WTC11 (cell line): ENCODE data around the gene RAPSN.

Experiments used
- FOXP1 ChIP-seq: sonication (generic); formaldehyde crosslinking; IDR thresholded peaks from 2 replicates; pipeline ENCODE4 v1.8.0; 2022; ENCODE audit warnings: missing genetic modification reagents, mild to moderate bottlenecking, moderate library complexity, borderline replicate concordance
- JAZF1 ChIP-seq: fragments of 250-450 bp; sonication (Bioruptor Pico); IDR thresholded peaks from 2 replicates; pipeline ENCODE4 v1.9.0; 2021; ENCODE audit warnings: moderate library complexity, mild to moderate bottlenecking, inconsistent platforms
- JUN ChIP-seq: sonication (generic); formaldehyde crosslinking; IDR thresholded peaks from 2 replicates; pipeline ENCODE4 v1.8.0; 2023; ENCODE audit warnings: mild to moderate bottlenecking, missing genetic modification reagents
- SP1 ChIP-seq: sonication (generic); formaldehyde crosslinking; conservative IDR thresholded peaks from 2 replicates; pipeline ENCODE4 v1.8.1; 2022; ENCODE audit warnings: missing genetic modification reagents
- TCF7 ChIP-seq: sonication (generic); formaldehyde crosslinking; IDR thresholded peaks from 2 replicates; pipeline ENCODE4 v1.8.0; 2022; ENCODE audit warnings: mild to moderate bottlenecking, low read depth, missing genetic modification reagents, moderate library complexity
- TEAD4 ChIP-seq: sonication (generic); formaldehyde crosslinking; IDR thresholded peaks from 2 replicates; pipeline ENCODE4 v1.8.0; 2022; ENCODE audit warnings: mild to moderate bottlenecking, missing genetic modification reagents
- TF ChIP-seq, protein P1 (sequence below): fragments of 200-600 bp; IDR thresholded peaks from 2 replicates; pipeline ENCODE4 v1.8.0; 2022; ENCODE audit warnings: antibody characterized with exemption
- TF ChIP-seq, protein P2 (sequence below): sonication (generic); formaldehyde crosslinking; conservative IDR thresholded peaks from 2 replicates; pipeline ENCODE4 v1.8.1; 2022; ENCODE audit warnings: mild to moderate bottlenecking, missing genetic modification reagents
- TF ChIP-seq, protein P3 (sequence below): sonication (generic); formaldehyde crosslinking; IDR thresholded peaks from 2 replicates; pipeline ENCODE4 v1.8.0; 2022; ENCODE audit warnings: mild to moderate bottlenecking, missing genetic modification reagents

DNA sequence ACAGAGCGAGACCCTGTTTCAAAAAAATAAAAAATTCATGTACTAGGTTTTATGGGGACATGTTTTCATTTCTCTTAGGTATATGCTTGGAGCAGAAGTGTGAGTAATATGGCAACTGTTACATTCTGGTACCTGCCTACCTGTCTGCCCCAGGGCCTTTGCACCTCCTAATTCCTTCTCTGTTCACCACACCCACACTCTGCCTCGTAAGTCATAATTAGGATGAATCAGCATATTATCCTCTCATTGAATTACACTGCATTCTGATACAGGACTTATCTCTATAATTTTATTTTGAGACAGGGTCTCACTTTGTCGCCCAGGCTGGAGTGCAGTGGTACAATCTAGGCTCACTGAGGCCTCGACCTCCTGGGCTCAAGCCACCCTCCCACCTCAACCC, 3.1 kb upstream of the RAPSN start:
- TF ChIP-seq JAZF1 (CRISPR knock-in tag) = no peak
- no peak for TF ChIP-seq JUN (CRISPR knock-in tag)
- no peak for TF ChIP-seq TEAD4
- TF ChIP-seq, protein P1, sequence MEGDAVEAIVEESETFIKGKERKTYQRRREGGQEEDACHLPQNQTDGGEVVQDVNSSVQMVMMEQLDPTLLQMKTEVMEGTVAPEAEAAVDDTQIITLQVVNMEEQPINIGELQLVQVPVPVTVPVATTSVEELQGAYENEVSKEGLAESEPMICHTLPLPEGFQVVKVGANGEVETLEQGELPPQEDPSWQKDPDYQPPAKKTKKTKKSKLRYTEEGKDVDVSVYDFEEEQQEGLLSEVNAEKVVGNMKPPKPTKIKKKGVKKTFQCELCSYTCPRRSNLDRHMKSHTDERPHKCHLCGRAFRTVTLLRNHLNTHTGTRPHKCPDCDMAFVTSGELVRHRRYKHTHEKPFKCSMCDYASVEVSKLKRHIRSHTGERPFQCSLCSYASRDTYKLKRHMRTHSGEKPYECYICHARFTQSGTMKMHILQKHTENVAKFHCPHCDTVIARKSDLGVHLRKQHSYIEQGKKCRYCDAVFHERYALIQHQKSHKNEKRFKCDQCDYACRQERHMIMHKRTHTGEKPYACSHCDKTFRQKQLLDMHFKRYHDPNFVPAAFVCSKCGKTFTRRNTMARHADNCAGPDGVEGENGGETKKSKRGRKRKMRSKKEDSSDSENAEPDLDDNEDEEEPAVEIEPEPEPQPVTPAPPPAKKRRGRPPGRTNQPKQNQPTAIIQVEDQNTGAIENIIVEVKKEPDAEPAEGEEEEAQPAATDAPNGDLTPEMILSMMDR = no peak
- no peak for TF ChIP-seq TCF7
- TF ChIP-seq, protein P2, sequence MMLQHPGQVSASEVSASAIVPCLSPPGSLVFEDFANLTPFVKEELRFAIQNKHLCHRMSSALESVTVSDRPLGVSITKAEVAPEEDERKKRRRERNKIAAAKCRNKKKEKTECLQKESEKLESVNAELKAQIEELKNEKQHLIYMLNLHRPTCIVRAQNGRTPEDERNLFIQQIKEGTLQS (CRISPR knock-in tag) = no peak
- TF ChIP-seq FOXP1 (CRISPR knock-in tag) = no peak
- no peak for TF ChIP-seq SP1
- TF ChIP-seq, protein P3, sequence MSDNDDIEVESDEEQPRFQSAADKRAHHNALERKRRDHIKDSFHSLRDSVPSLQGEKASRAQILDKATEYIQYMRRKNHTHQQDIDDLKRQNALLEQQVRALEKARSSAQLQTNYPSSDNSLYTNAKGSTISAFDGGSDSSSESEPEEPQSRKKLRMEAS (CRISPR knock-in tag) = no peak
